H1 (cell line): Measurements from ENCODE around the gene TINAGL1. TPM values are rescaled to one million over a fixed set of nuclear protein-coding genes. Genes with fewer than 3 reads are reported as not detected.

Experiments
- CTCF ChIA-PET: fragments of 300-600 bp; sonication (Branson Sonifier 250); formaldehyde crosslinking; loops from one replicate; lab custom pipeline; 2021; ENCODE audit not compliant: partially characterized antibody; lab: Charles Lee
- POLR2A ChIA-PET: fragments of 300-600 bp; sonication (Branson Sonifier 250); formaldehyde crosslinking; loops from one replicate; lab custom pipeline; 2021; ENCODE audit warnings: inconsistent platforms; ENCODE audit not compliant: partially characterized antibody; lab: Charles Lee
- DNase-seq, 2 experiments: peaks; one replicate each; pipeline versions ENCODE4 v3.0.0 to v3.0.0-alpha.2; 2010 to 2022; ENCODE audit warnings: low spot score in 2 of 2, low read depth in 1 of 2, mixed read lengths in 1 of 2
- FAIRE-seq: peaks from 2 replicates; lab custom pipeline; 2011; peaks lifted over from hg19 to GRCh38; lab: Jason Lieb, UNC
- H2AFZ ChIP-seq: 2 replicates; pipeline ENCODE4 v1.8.1; 2012; ENCODE audit warnings: low read length, inconsistent platforms
- H2AK5ac ChIP-seq: 2 replicates; pipeline ENCODE4 v1.6.1; 2013; ENCODE audit warnings: low read depth, low read length
- H2BK120ac ChIP-seq: replicated peaks from 2 replicates; pipeline ENCODE3; 2013; ENCODE audit warnings: low read depth, low read length, inconsistent platforms
- H2BK12ac ChIP-seq: 2 replicates; pipeline ENCODE4 v1.6.1; 2013; ENCODE audit warnings: low read depth, low read length
- H2BK15ac ChIP-seq: 2 replicates; pipeline ENCODE4 v1.6.1; 2013; ENCODE audit warnings: low read length
- H2BK20ac ChIP-seq: 2 replicates; pipeline ENCODE4 v1.6.1; 2013; ENCODE audit warnings: low read length
- H2BK5ac ChIP-seq: 2 replicates; pipeline ENCODE4 v1.6.1; 2013; ENCODE audit warnings: low read depth, low read length
- H3K14ac ChIP-seq: 2 replicates; pipeline ENCODE4 v1.6.1; 2013; ENCODE audit warnings: inconsistent platforms; ENCODE audit not compliant: insufficient read length
- H3K18ac ChIP-seq: 2 replicates; pipeline ENCODE4 v1.6.1; 2013; ENCODE audit warnings: low read length; ENCODE audit errors: extremely low read depth
- H3K23ac ChIP-seq: 2 replicates; pipeline ENCODE4 v1.6.1; 2013; ENCODE audit warnings: inconsistent platforms; ENCODE audit not compliant: insufficient read length
- H3K23me2 ChIP-seq: 2 replicates; pipeline ENCODE4 v1.6.1; 2013; ENCODE audit warnings: low read depth, low read length
- H3K27ac ChIP-seq: 2 replicates; pipeline ENCODE4 v1.6.1; 2011; ENCODE audit warnings: low read depth, low read length, inconsistent platforms
- H3K27me3 ChIP-seq, 4 experiments: replicated peaks in 1 of 4; 1 replicate in 1 of 4; 2 replicates in 3 of 4; pipeline versions ENCODE4 v1.6.1 to v1.8.1; 2011 to 2013; ENCODE audit warnings: low read length in 3 of 4, mild to moderate bottlenecking in 3 of 4, inconsistent platforms in 2 of 4, mixed read lengths in 2 of 4, moderate library complexity in 1 of 4; ENCODE audit not compliant: control insufficient read depth in 3 of 4, insufficient read depth in 3 of 4; ENCODE audit errors: extremely low read depth in 1 of 4
- H3K36me3 ChIP-seq, 4 experiments: 2 replicates each; pipeline versions ENCODE4 v1.6.1 to v1.8.1; 2011 to 2013; ENCODE audit warnings: mild to moderate bottlenecking in 4 of 4, low read length in 3 of 4, moderate library complexity in 2 of 4, control low read depth in 1 of 4, inconsistent platforms in 1 of 4; ENCODE audit not compliant: insufficient read depth in 4 of 4, control insufficient read depth in 2 of 4
- H3K4ac ChIP-seq: replicated peaks from 2 replicates; pipeline ENCODE3; 2013; ENCODE audit warnings: low read length, low read depth, mixed read lengths, inconsistent platforms; ENCODE audit not compliant: insufficient read length
- H3K4me1 ChIP-seq, 4 experiments: replicated peaks in 1 of 4; 1 replicate in 1 of 4; 2 replicates in 3 of 4; pipeline versions ENCODE4 v1.6.1 to v1.8.1; 2011 to 2013; ENCODE audit warnings: low read length in 3 of 4, inconsistent platforms in 2 of 4, mixed read lengths in 1 of 4; ENCODE audit not compliant: insufficient read depth in 4 of 4, control insufficient read depth in 3 of 4
- H3K4me2 ChIP-seq, 2 experiments: 2 replicates each; pipeline versions ENCODE4 v1.6.1 to v1.8.1; 2011 to 2013; ENCODE audit warnings: low read depth in 2 of 2, low read length in 2 of 2, control low read depth in 1 of 2, inconsistent platforms in 1 of 2, mild to moderate bottlenecking in 1 of 2; ENCODE audit not compliant: insufficient read depth in 1 of 2
- H3K4me3 ChIP-seq, 4 experiments: fragments of 200-600, 300-600 bp in 1 of 4; sonication (generic), shearing (Covaris generic), sonication (Bioruptor Twin) in 1 of 4; 2 replicates each; pipeline versions ENCODE4 v1.5.1 to v1.8.1; 2011 to 2016; ENCODE audit warnings: low read length in 4 of 4, low read depth in 3 of 4, control low read depth in 2 of 4, inconsistent platforms in 2 of 4, mild to moderate bottlenecking in 2 of 4, mixed read lengths in 1 of 4, moderate library complexity in 1 of 4; ENCODE audit not compliant: insufficient read depth in 2 of 4; ENCODE audit errors: extremely low read depth in 1 of 4
- H3K56ac ChIP-seq: replicated peaks from 2 replicates; pipeline ENCODE3; 2013; ENCODE audit warnings: low read depth, mild to moderate bottlenecking, mixed read lengths, low read length, inconsistent platforms; ENCODE audit not compliant: insufficient read length
- H3K79me1 ChIP-seq: 2 replicates; pipeline ENCODE4 v1.6.1; 2013; ENCODE audit warnings: low read depth, low read length, control low read depth
- H3K79me2 ChIP-seq, 2 experiments: 2 replicates each; pipeline versions ENCODE4 v1.6.1 to v1.8.1; 2012 to 2013; ENCODE audit warnings: low read length in 2 of 2, mild to moderate bottlenecking in 2 of 2, inconsistent platforms in 1 of 2; ENCODE audit not compliant: insufficient read depth in 2 of 2, control insufficient read depth in 1 of 2
- H3K9ac ChIP-seq, 4 experiments: replicated peaks in 1 of 4; 1 replicate in 1 of 4; 2 replicates in 3 of 4; pipeline versions ENCODE4 v1.6.1 to v1.8.1; 2011 to 2013; ENCODE audit warnings: low read depth in 3 of 4, low read length in 3 of 4, control low read depth in 2 of 4, mild to moderate bottlenecking in 2 of 4, moderate library complexity in 2 of 4, inconsistent platforms in 1 of 4; ENCODE audit errors: extremely low read depth in 1 of 4
- H3K9me3 ChIP-seq, 2 experiments: 2 replicates each; pipeline versions ENCODE4 v1.6.1 to v1.8.1; 2012 to 2013; ENCODE audit warnings: mild to moderate bottlenecking in 2 of 2, moderate library complexity in 2 of 2, control low read depth in 1 of 2, inconsistent platforms in 1 of 2, low read depth in 1 of 2, low read length in 1 of 2, mixed read lengths in 1 of 2; ENCODE audit not compliant: insufficient read depth in 2 of 2
- H4K20me1 ChIP-seq, 2 experiments: replicated peaks in 1 of 2; 2 replicates each; pipeline versions ENCODE3 to v1.8.1; 2011 to 2013; ENCODE audit warnings: inconsistent platforms in 2 of 2, low read length in 2 of 2, mild to moderate bottlenecking in 1 of 2; ENCODE audit not compliant: insufficient read depth in 2 of 2, control insufficient read depth in 1 of 2
- H4K5ac ChIP-seq: 2 replicates; pipeline ENCODE4 v1.6.1; 2013; ENCODE audit warnings: low read length, low read depth, mixed read lengths, inconsistent platforms; ENCODE audit not compliant: insufficient read length
- H4K8ac ChIP-seq: 2 replicates; pipeline ENCODE4 v1.8.0; 2013; ENCODE audit warnings: mild to moderate bottlenecking, moderate library complexity, low read length, inconsistent platforms; ENCODE audit not compliant: insufficient read depth; ENCODE audit errors: extremely low read depth
- H4K91ac ChIP-seq: replicated peaks from 2 replicates; pipeline ENCODE3; 2013; ENCODE audit warnings: low read length, mixed read lengths, inconsistent platforms; ENCODE audit not compliant: insufficient read length
- CHD2 ChIP-seq: IDR thresholded peaks from 2 replicates; pipeline ENCODE4 v1.6.1; 2012; ENCODE audit warnings: low read length, improper control_type of control experiment
- RXRA ChIP-seq: IDR thresholded peaks from 2 replicates; pipeline ENCODE4 v1.6.1; 2011; ENCODE audit warnings: low read depth, mild to moderate bottlenecking, low read length, moderate library complexity; ENCODE audit not compliant: insufficient read depth
- SIX5 ChIP-seq: IDR thresholded peaks from 2 replicates; pipeline ENCODE4 v1.6.1; 2011; ENCODE audit warnings: mild to moderate bottlenecking, low read depth, low read length
- SUZ12 ChIP-seq: fragments of 200-600 bp; sonication (generic); IDR thresholded peaks from 2 replicates; pipeline ENCODE4 v1.6.1; 2012; ENCODE audit warnings: mild to moderate bottlenecking, inconsistent platforms, low read length, moderate library complexity, mixed read lengths
- WGBS, 2 experiments: shearing (Covaris generic) in 1 of 2; methylation state at CpG; one replicate each; pipeline versions ENCODE4 v1.1.6 to v1.1.7; 2013 to 2015; ENCODE audit warnings: low lambda C conversion rate in 2 of 2, mixed read lengths in 2 of 2, inconsistent platforms in 1 of 2, low coverage in 1 of 2, missing lambda C conversion rate in 1 of 2; ENCODE audit not compliant: insufficient replicate concordance in 2 of 2, insufficient coverage in 1 of 2, insufficient read length in 1 of 2; ENCODE audit errors: extremely low coverage in 1 of 2, missing lambda C conversion rate in 1 of 2; 5-methylcytosine and 5-hydroxymethylcytosine counted together
- polyA plus RNA-seq, 7 experiments: library from polyadenylated mRNA; depleted of rRNA in 3 of 7; stranded (reverse) in 5 of 7; unstranded in 2 of 7; fragments of >200 nt in 5 of 7; fragments of 200-250 nt in 2 of 7; gene quantifications; 1 replicate in 5 of 7; 2 replicates in 1 of 7; 4 replicates in 1 of 7; pipeline versions ENCODE4 v1.2.1 to v1.2.3, GENCODE V29; 2011 to 2013; ENCODE audit warnings: missing spikeins in 2 of 7, mixed read lengths in 2 of 7
- total RNA-seq: library from RNA; stranded (reverse); fragmentation: NEBNext Ultra II Directional; extraction: Animal tissue kit (Norgen Biotek cat#: 25700); gene quantifications from 2 replicates; pipeline ENCODE4 v1.2.1, GENCODE V29; 2021

The TINAGL1 gene
- total and polyA plus RNA-seq, 2 of the 8 experiments (the other 6 are each of a cell fraction or from before 2014, with no cell fraction given): 11.2 to 21.7 TPM

DNA sequence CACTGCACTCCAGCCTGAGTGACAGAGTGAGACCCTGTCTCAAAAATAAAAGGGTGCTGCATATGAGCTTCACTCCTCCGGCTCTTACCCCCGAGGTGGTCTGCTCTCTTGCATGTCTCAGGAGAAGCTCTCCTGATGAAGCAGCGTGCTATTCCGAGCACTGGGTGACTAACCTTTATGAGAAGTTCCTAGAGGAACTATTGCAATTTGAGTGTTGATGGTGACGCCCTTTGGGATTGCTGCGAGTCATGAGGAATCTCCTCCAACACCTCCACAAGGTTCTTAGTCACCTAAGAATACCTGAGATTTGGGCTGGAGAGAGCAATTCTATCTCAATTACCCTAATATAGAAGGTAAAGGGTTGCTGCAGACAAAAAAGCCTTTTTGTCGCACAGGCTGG lies 40.8 kb upstream of the TINAGL1 start:
- TF ChIP-seq RXRA: no peak
- no peak for TF ChIP-seq SIX5
- TF ChIP-seq CHD2: no peak
- TF ChIP-seq SUZ12: no peak
- Histone ChIP-seq H3K56ac (no peak overlapping the region), H3K9me3 (no peaks in the 10 kb centered on the region), H3K27ac (no peak overlapping the region), H2BK5ac (no peak overlapping the region), H3K27me3 (no peaks in the 10 kb centered on the region; a peak in 1 of 7 replicates), H2BK15ac (no peak overlapping the region), H3K4me1 (no peaks in the 10 kb centered on the region), H2BK120ac (no peak overlapping the region), H3K4me3 (no peak overlapping the region), H4K5ac (no peak overlapping the region), H3K36me3 (no peaks in the 10 kb centered on the region), H4K8ac (no peak overlapping the region), H3K23me2 (no peaks in the 10 kb centered on the region), H3K9ac (no peak overlapping the region), H4K91ac (no peak overlapping the region), H4K20me1 (no peaks in the 10 kb centered on the region), H3K18ac (no peak overlapping the region), H3K4ac (no peak overlapping the region), H2BK12ac (no peak overlapping the region), H2BK20ac (no peak overlapping the region), H3K23ac (no peak overlapping the region), H2AFZ (no peak overlapping the region), H2AK5ac (no peak overlapping the region), H3K4me2 (no peak overlapping the region), H3K14ac (no peak overlapping the region), H3K79me2 (no peaks in the 10 kb centered on the region), H3K79me1 (no peaks in the 10 kb centered on the region)
- FAIRE-seq (no peak), DNase-seq (no peak)
- CTCF ChIA-PET: interaction anchor here (0.9 to 6.5 kb wide), 9 partner anchors 9 to 114 kb away, joined by 3 to 43 read pairs (median 3); no protein-coding TSS in a partner anchor
- POLR2A ChIA-PET: no interaction called here
- 93% methylated on average over 7 of the region's 7 CpGs; no CpG with 5 or more reads in 1 of the 2 experiments for WGBS, 2 experiments
